Measurements from ENCODE around the gene RELN. TPM values are rescaled to one million over a fixed set of nuclear protein-coding genes. Genes with fewer than 3 reads are reported as not detected.

Gene RELN
- polyA plus RNA-seq, 1 donor (not counting 4 experiments of a cell fraction or from before 2014, with no cell fraction given): not detected

GRCh38 chr7:104035351-104035750 is 45.9 kb upstream of the RELN start:
- H2AFZ ChIP-seq (ENCODE audit: control insufficient read depth, low read length): no peak overlapping the region
- H3K9ac ChIP-seq (ENCODE audit: control insufficient read depth, extremely low read depth, insufficient read depth, low read length): no peak overlapping the region
- no peak overlapping the region for H3K4me2 ChIP-seq (ENCODE audit: control insufficient read depth, extremely low read depth, insufficient read depth, low read depth, low read length)
- H3K27ac ChIP-seq (ENCODE audit: control insufficient read depth, insufficient read depth, low read length): no peak overlapping the region
- dilution Hi-C loops (cut with MboI; ENCODE audit: extremely low pct_ligation_motif_present, low sequenced_read_pairs): no loop called here
- no peaks in the 10 kb centered on the region for H3K4me1 ChIP-seq (ENCODE audit: control insufficient read depth, extremely low read depth, insufficient read depth, low read length)
- no peak for DNase-seq (ENCODE audit: low read depth, low spot score)
- FAIRE-seq: no peak
- H3K9me1 ChIP-seq (ENCODE audit: control insufficient read depth, extremely low read depth, insufficient read depth, low read length): no peaks in the 10 kb centered on the region
- H3K4me3 ChIP-seq (ENCODE audit: control insufficient read depth in 2 of 3, extremely low read depth in 1 of 3, insufficient read depth in 2 of 3, low read depth in 1 of 3, low read length in 3 of 3): no peak overlapping the region
- no peak for TF ChIP-seq CTCF (optimal IDR thresholded peaks at IDR 0.05 in 1 of 3, IDR thresholded peaks at IDR 0.05 in 1 of 3, conservative IDR thresholded peaks at IDR 0.05 in 1 of 3; ENCODE audit: extremely low read depth in 1 of 3, insufficient read depth in 2 of 3, low read length in 3 of 3)
- TF ChIP-seq EZH2 (IDR thresholded peaks at IDR 0.05; ENCODE audit: low read length): no peak
- no peaks in the 10 kb centered on the region for H3K9me3 ChIP-seq (ENCODE audit: control insufficient read depth, low read depth, low read length)
- no peaks in the 10 kb centered on the region for H3K27me3 ChIP-seq (ENCODE audit: control insufficient read depth, extremely low read depth, insufficient read depth, low read length)
- no peaks in the 10 kb centered on the region for H3K79me2 ChIP-seq (ENCODE audit: control insufficient read depth, insufficient read depth, low read length)
- H3K36me3 ChIP-seq (ENCODE audit: control insufficient read depth in 2 of 2, extremely low read depth in 1 of 2, insufficient read depth in 2 of 2, low read length in 2 of 2): no peaks in the 10 kb centered on the region
- no peaks in the 10 kb centered on the region for H4K20me1 ChIP-seq (ENCODE audit: control insufficient read depth, extremely low read depth, insufficient read depth, low read length)

- dilution Hi-C loops (cut with MboI; ENCODE audit: extremely low pct_ligation_motif_present, low sequenced_read_pairs): no loop called here
- Histone ChIP-seq H3K79me2 (ENCODE audit: control insufficient read depth, insufficient read depth, low read length) (no peaks in the 10 kb centered on the region), H3K9me1 (ENCODE audit: control insufficient read depth, extremely low read depth, insufficient read depth, low read length) (no peaks in the 10 kb centered on the region), H3K4me2 (ENCODE audit: control insufficient read depth, extremely low read depth, insufficient read depth, low read depth, low read length) (no peak overlapping the region), H3K27ac (ENCODE audit: control insufficient read depth, insufficient read depth, low read length) (no peak overlapping the region), H4K20me1 (ENCODE audit: control insufficient read depth, extremely low read depth, insufficient read depth, low read length) (no peaks in the 10 kb centered on the region), H3K9me3 (ENCODE audit: control insufficient read depth, low read depth, low read length) (no peaks in the 10 kb centered on the region), H3K27me3 (ENCODE audit: control insufficient read depth, extremely low read depth, insufficient read depth, low read length) (no peaks in the 10 kb centered on the region), H3K4me3 (ENCODE audit: control insufficient read depth in 2 of 3, extremely low read depth in 1 of 3, insufficient read depth in 2 of 3, low read depth in 1 of 3, low read length in 3 of 3) (no peak overlapping the region), H3K36me3 (ENCODE audit: control insufficient read depth in 2 of 2, extremely low read depth in 1 of 2, insufficient read depth in 2 of 2, low read length in 2 of 2) (no peaks in the 10 kb centered on the region), H3K9ac (ENCODE audit: control insufficient read depth, extremely low read depth, insufficient read depth, low read length) (no peak overlapping the region), H3K4me1 (ENCODE audit: control insufficient read depth, extremely low read depth, insufficient read depth, low read length) (no peaks in the 10 kb centered on the region), H2AFZ (ENCODE audit: control insufficient read depth, low read length) (no peak overlapping the region)
- DNase-seq (ENCODE audit: low read depth, low spot score): no peak
- FAIRE-seq: no peak
- no peak for TF ChIP-seq EZH2 (IDR thresholded peaks at IDR 0.05; ENCODE audit: low read length)
- no peak for TF ChIP-seq CTCF (optimal IDR thresholded peaks at IDR 0.05 in 1 of 3, IDR thresholded peaks at IDR 0.05 in 1 of 3, conservative IDR thresholded peaks at IDR 0.05 in 1 of 3; ENCODE audit: extremely low read depth in 1 of 3, insufficient read depth in 2 of 3, low read length in 3 of 3)
These were observed 45.2 kb upstream of the RELN start for GRCh38 chr7:104034679-104035078.

Measured in keratinocyte (primary cell).